ENCODE results near the gene USF2. TPM values are rescaled to one million over a fixed set of nuclear protein-coding genes. Genes with fewer than 3 reads are reported as not detected.

USF2 gene
- total RNA-seq, 1 donor from 2014 or later = 70.0 TPM

DNA sequence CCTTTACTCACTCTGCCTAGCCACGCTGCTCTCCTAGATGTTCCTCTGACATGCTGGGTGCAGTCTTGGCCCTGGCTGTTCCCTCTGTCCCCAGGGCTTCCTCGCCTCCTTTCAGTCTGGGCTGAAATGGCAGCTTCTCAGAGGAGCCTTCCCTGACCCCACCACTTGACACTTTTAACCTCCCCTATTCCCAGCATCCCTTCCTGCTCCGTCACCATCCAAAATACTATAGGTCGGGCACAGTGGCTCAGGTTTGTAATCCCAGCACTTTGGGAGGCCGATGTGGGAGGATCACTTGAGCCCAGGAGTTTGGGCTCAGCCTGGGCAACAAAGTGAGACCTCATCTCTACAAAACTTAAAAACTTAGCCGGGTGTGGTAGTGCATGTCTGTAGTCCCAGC lies 42.8 kb upstream of the USF2 start:
- Histone ChIP-seq H3K27ac (ENCODE audit: low read depth, low read length) (no peak overlapping the region), H3K4me2 (ENCODE audit: low read length) (no peak overlapping the region)
- no peak overlapping the region for H3K4me3 Mint-ChIP-seq (ENCODE audit: unreplicated experiment)

GRCh38 chr19:35226748-35227147 lies 42.0 kb upstream of the USF2 start:
- Mint-ChIP-seq H3K27me3 (ENCODE audit: low read depth, unreplicated experiment) (peaks cover 11% of the 10 kb centered on the region), H3K4me3 (ENCODE audit: unreplicated experiment) (no peak overlapping the region), H3K9me3 (ENCODE audit: unreplicated experiment) (peaks cover 3% of the 10 kb centered on the region), H3K36me3 (ENCODE audit: low read depth, unreplicated experiment) (no peaks in the 10 kb centered on the region), H3K27ac (ENCODE audit: unreplicated experiment) (no peak overlapping the region), H3K4me1 (ENCODE audit: low read depth, unreplicated experiment) (no peaks in the 10 kb centered on the region)
- Histone ChIP-seq H3K36me3 (ENCODE audit: insufficient read depth, low read length) (no peaks in the 10 kb centered on the region), H2AFZ (ENCODE audit: low read depth, low read length) (no peak overlapping the region), H4K20me1 (ENCODE audit: insufficient read depth, low read length) (no peaks in the 10 kb centered on the region), H3K9ac (ENCODE audit: low read length) (no peak overlapping the region), H3K4me3 (ENCODE audit: insufficient read depth, low read depth, low read length) (no peak overlapping the region), H3K27ac (ENCODE audit: low read depth, low read length) (no peak overlapping the region), H3K9me3 (ENCODE audit: insufficient read depth, low read depth, low read length) (no peaks in the 10 kb centered on the region), H3K27me3 (ENCODE audit: insufficient read depth, low read length) (peaks cover 2% of the 10 kb centered on the region), H3K4me2 (ENCODE audit: low read length) (no peak overlapping the region), H3K79me2 (ENCODE audit: insufficient read depth, low read length) (no peaks in the 10 kb centered on the region), H3K4me1 (ENCODE audit: insufficient read depth, low read length) (no peaks in the 10 kb centered on the region)
- TF ChIP-seq, protein P1, sequence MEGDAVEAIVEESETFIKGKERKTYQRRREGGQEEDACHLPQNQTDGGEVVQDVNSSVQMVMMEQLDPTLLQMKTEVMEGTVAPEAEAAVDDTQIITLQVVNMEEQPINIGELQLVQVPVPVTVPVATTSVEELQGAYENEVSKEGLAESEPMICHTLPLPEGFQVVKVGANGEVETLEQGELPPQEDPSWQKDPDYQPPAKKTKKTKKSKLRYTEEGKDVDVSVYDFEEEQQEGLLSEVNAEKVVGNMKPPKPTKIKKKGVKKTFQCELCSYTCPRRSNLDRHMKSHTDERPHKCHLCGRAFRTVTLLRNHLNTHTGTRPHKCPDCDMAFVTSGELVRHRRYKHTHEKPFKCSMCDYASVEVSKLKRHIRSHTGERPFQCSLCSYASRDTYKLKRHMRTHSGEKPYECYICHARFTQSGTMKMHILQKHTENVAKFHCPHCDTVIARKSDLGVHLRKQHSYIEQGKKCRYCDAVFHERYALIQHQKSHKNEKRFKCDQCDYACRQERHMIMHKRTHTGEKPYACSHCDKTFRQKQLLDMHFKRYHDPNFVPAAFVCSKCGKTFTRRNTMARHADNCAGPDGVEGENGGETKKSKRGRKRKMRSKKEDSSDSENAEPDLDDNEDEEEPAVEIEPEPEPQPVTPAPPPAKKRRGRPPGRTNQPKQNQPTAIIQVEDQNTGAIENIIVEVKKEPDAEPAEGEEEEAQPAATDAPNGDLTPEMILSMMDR (IDR thresholded peaks at IDR 0.05; ENCODE audit: insufficient read depth, low read depth, low read length) = no peak
- no peak for TF ChIP-seq EZH2 (IDR thresholded peaks at IDR 0.05; ENCODE audit: insufficient read depth, low read length)
- DNase-seq (ENCODE audit: low read depth) (no peak), FAIRE-seq (no peak)

More for the DNA sequence above, 42.8 kb upstream of the USF2 start:
- no peaks in the 10 kb centered on the region for H3K9me3 ChIP-seq (ENCODE audit: insufficient read depth, low read depth, low read length)
- no peaks in the 10 kb centered on the region for H3K79me2 ChIP-seq (ENCODE audit: insufficient read depth, low read length)
- H3K4me1 ChIP-seq (ENCODE audit: insufficient read depth, low read length) = no peaks in the 10 kb centered on the region
- H3K9me3 Mint-ChIP-seq (ENCODE audit: unreplicated experiment) = peaks cover 7% of the 10 kb centered on the region
- no peak overlapping the region for H3K27ac Mint-ChIP-seq (ENCODE audit: unreplicated experiment)
- H3K36me3 Mint-ChIP-seq (ENCODE audit: low read depth, unreplicated experiment) = no peaks in the 10 kb centered on the region
- H3K27me3 Mint-ChIP-seq (ENCODE audit: low read depth, unreplicated experiment) = peaks cover 11% of the 10 kb centered on the region
- no peak overlapping the region for H2AFZ ChIP-seq (ENCODE audit: low read depth, low read length)
- DNase-seq (ENCODE audit: low read depth) (no peak), FAIRE-seq (no peak)
- H3K9ac ChIP-seq (ENCODE audit: low read length) = no peak overlapping the region
- no peaks in the 10 kb centered on the region for H3K4me1 Mint-ChIP-seq (ENCODE audit: low read depth, unreplicated experiment)
- TF ChIP-seq, protein P1 (IDR thresholded peaks at IDR 0.05; ENCODE audit: insufficient read depth, low read depth, low read length) = no peak
- TF ChIP-seq EZH2 (IDR thresholded peaks at IDR 0.05; ENCODE audit: insufficient read depth, low read length) = no peak
- no peaks in the 10 kb centered on the region for H4K20me1 ChIP-seq (ENCODE audit: insufficient read depth, low read length)
- no peak overlapping the region for H3K4me3 ChIP-seq (ENCODE audit: insufficient read depth, low read depth, low read length)
- no peaks in the 10 kb centered on the region for H3K36me3 ChIP-seq (ENCODE audit: insufficient read depth, low read length)
- H3K27me3 ChIP-seq (ENCODE audit: insufficient read depth, low read length) = peaks cover 2% of the 10 kb centered on the region

- Histone ChIP-seq H4K20me1 (ENCODE audit: insufficient read depth, low read length) (no peaks in the 10 kb centered on the region), H3K9ac (ENCODE audit: low read length) (no peak within 1 kb of the TSS), H3K27ac (ENCODE audit: low read depth, low read length) (no peak within 1 kb of the TSS), H3K4me2 (ENCODE audit: low read length) (no peak within 1 kb of the TSS), H3K4me1 (ENCODE audit: insufficient read depth, low read length) (no peaks in the 10 kb centered on the region), H2AFZ (ENCODE audit: low read depth, low read length) (no peak within 1 kb of the TSS), H3K27me3 (ENCODE audit: insufficient read depth, low read length) (peaks cover 2% of the 10 kb centered on the region), H3K4me3 (ENCODE audit: insufficient read depth, low read depth, low read length) (no peak within 1 kb of the TSS), H3K79me2 (ENCODE audit: insufficient read depth, low read length) (no peaks in the 10 kb centered on the region), H3K36me3 (ENCODE audit: insufficient read depth, low read length) (no peaks in the 10 kb centered on the region), H3K9me3 (ENCODE audit: insufficient read depth, low read depth, low read length) (no peaks in the 10 kb centered on the region)
- Mint-ChIP-seq H3K9me3 (ENCODE audit: unreplicated experiment) (peaks cover 6% of the 10 kb centered on the region), H3K36me3 (ENCODE audit: low read depth, unreplicated experiment) (no peaks in the 10 kb centered on the region), H3K4me1 (ENCODE audit: low read depth, unreplicated experiment) (no peaks in the 10 kb centered on the region), H3K27ac (ENCODE audit: unreplicated experiment) (no peak within 1 kb of the TSS), H3K27me3 (ENCODE audit: low read depth, unreplicated experiment) (peaks cover 11% of the 10 kb centered on the region), H3K4me3 (ENCODE audit: unreplicated experiment) (no peak within 1 kb of the TSS)
- TF ChIP-seq EZH2 (IDR thresholded peaks at IDR 0.05; ENCODE audit: insufficient read depth, low read length) = no peak
- TF ChIP-seq, protein P1 (IDR thresholded peaks at IDR 0.05; ENCODE audit: insufficient read depth, low read depth, low read length) = no peak
- no peak for FAIRE-seq
- DNase-seq (ENCODE audit: low read depth) = no peak
Measured at GRCh38 chr19:35228177-35228930, 40.4 kb upstream of the USF2 start, which contains the start of gene FAM187B. TSS of gene FAM187B (minus strand) at chr19:35228739. CDS start at chr19:35228680, 59 bp downstream.
